Fibroblast of villous mesenchyme (primary cell): Measurements from ENCODE around the gene SUFU. TPM values are rescaled to one million over a fixed set of nuclear protein-coding genes. Genes with fewer than 3 reads are reported as not detected.
"Not testable (repeated sequence)": the region's sequence is repeated elsewhere in the genome, so short reads cannot be mapped to it uniquely, and the experiment has no call there.

Experiments used
- DNase-seq: peaks from one replicate; pipeline ENCODE4 v3.0.0-alpha.2; 2010; ENCODE audit warnings: low read depth
- H3K4me3 ChIP-seq: 2 replicates; pipeline ENCODE4 v1.5.1; 2011; ENCODE audit warnings: low read depth, mild to moderate bottlenecking, low read length
- CTCF ChIP-seq: IDR thresholded peaks from 2 replicates; pipeline ENCODE4 v1.5.1; 2012; ENCODE audit warnings: low read depth, mild to moderate bottlenecking, low read length; ENCODE audit not compliant: insufficient read depth
- total RNA-seq: library from RNA; depleted of rRNA; stranded (reverse); fragments of >200 nt; gene quantifications from 2 replicates; pipeline ENCODE4 v1.2.3, GENCODE V29; 2012

SUFU gene
- 2.3 and 3.9 TPM in 2 replicates for total RNA-seq

- peak; percentile 95 for TF ChIP-seq CTCF
- peak within 1 kb of the TSS; percentile 98 for H3K4me3 ChIP-seq
- DNase-seq: peak; percentile 99
These were observed at the start of gene SUFU for GRCh38 chr10:102503264-102504178. Gene SUFU, plus strand, starts transcription at chr10:102503972. Its CDS starts 181 bp downstream, at chr10:102504153.

DNA sequence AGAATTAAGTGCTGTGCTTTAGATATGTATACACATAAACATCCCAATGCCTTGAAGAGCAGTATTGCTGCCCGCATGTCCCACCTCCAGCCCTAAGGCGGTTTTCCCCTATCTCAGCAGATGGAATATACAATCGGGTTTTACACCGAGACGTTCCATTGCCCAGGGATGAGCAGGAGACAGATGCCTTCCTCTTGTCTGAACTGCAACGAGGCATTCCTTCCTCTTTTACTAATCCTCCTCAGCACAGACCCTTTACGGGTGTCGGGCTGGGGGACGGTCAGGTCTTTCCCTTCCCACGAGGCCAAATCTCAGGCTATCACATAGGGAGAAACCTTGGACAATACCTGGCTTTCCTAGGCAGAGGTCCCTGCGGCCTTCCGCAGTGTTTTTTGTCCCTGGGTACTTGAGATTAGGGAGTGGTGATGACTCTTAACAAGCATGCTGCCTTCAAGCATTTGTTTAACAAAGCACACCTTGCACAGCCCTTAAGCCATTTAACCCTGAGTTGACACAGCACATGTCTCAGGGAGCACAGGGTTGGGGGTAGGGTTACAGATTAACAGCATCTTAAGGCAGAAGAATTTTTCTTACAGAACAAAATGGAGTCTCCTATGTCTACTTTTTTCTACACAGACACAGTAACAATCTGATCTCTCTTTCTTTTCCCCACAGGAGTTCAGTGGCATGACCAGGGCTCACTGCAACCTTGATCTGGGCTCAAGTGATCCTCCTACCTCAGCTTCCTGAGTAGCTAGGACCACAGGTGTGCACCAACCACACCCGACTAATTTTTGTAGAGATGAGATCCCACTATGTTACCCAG, 48.9 kb upstream of the SUFU start:
- DNase-seq, H3K4me3 ChIP-seq: not testable (repeated sequence)

DNA sequence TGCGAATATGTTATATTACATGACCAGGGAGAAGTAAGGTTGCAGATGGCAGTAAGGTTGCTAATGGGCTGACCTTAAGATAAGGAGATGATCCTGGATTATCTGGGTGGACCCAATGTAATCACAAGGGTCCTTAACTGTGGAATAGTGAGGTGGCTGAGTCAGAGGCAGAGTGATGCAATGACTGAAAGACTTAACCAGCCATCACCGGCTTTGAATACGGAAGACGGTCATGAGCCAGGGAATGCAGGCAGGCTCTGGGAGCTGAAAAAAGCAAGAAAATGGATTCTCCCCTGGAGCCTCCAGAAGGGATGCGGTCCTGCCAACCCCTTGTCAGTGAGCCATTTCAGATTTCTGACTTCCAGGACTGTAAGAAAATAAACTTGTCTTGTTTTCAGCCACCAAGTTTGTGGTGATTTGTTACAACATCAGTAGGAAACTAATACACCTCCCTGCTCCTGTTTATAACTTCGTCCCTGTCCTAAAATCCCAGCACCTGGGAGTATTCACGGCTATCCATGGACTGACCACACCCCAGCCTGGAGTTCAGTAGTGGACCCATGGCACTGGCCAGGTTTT, 47.8 kb upstream of the SUFU start:
- H3K4me3 ChIP-seq: no peak overlapping the region
- TF ChIP-seq CTCF: no peak
- DNase-seq: peak; percentile 98

GRCh38 chr10:102457591-102458150, 46.1 kb upstream of the SUFU start:
- no peak overlapping the region for H3K4me3 ChIP-seq
- DNase-seq: no peak
- TF ChIP-seq CTCF: no peak

GRCh38 chr10:102458656-102459055, 45.1 kb upstream of the SUFU start:
- TF ChIP-seq CTCF: no peak
- no peak overlapping the region for H3K4me3 ChIP-seq
- DNase-seq: no peak

- peak overlapping the region; percentile 66 for H3K4me3 ChIP-seq
- no peak for DNase-seq
- TF ChIP-seq CTCF: no peak
These were observed 43.0 kb upstream of the SUFU start for GRCh38 chr10:102460836-102461186.
